ENCODE data around the gene SUN5.

DNA sequence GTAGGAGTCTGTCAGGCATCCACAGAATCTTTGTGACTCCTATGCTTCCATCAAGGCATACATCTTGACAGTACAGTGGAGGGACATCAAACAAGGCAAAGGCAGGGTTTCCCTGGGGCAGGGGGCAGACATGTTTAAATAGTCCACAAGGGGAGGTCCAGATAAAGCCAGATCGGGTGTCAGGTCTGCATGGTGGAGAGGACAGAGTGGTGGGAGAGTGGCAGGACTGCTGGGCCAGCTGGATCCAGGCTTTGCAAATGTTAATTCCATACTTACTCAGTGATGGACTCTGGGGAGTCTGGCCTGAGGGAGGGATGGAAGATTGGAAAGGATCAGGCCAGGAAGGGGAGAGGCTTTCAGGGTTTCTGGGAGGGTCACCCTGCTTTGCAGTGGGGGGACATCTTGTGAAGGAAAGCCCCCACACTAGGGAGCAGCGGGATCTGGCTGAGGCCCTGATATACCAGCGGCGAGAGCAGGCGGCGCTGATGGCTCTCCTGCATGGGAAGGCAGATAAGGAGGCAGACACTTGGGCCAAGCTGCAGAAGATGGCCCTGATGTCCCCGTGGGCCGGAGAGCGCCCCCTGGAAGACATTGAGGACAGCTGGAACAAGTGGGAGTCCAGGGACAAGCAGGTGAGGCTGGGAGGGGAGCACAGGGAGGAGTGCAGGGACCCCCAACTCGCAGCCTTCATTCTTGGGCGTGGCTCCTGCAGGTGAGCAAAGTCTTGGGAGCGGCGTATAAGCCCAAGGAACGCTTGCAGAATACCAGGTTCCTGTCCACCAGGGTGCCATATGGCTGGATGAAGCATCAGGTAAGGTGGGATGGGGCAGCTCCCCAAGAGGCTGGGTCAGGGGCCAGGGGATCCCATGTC lies 44.6 kb downstream of the SUN5 start:
- TF ChIP-seq, protein P1, sequence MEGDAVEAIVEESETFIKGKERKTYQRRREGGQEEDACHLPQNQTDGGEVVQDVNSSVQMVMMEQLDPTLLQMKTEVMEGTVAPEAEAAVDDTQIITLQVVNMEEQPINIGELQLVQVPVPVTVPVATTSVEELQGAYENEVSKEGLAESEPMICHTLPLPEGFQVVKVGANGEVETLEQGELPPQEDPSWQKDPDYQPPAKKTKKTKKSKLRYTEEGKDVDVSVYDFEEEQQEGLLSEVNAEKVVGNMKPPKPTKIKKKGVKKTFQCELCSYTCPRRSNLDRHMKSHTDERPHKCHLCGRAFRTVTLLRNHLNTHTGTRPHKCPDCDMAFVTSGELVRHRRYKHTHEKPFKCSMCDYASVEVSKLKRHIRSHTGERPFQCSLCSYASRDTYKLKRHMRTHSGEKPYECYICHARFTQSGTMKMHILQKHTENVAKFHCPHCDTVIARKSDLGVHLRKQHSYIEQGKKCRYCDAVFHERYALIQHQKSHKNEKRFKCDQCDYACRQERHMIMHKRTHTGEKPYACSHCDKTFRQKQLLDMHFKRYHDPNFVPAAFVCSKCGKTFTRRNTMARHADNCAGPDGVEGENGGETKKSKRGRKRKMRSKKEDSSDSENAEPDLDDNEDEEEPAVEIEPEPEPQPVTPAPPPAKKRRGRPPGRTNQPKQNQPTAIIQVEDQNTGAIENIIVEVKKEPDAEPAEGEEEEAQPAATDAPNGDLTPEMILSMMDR (IDR thresholded peaks at IDR 0.05), result no peak
- TF ChIP-seq POLR2A (IDR thresholded peaks at IDR 0.05), result no peak
